SJCRH30 (cell line): ENCODE data around the gene MAGEA10. TPM values are rescaled to one million over a fixed set of nuclear protein-coding genes. Genes with fewer than 3 reads are reported as not detected.
"Not testable (repeated sequence)": the region's sequence is repeated elsewhere in the genome, so short reads cannot be mapped to it uniquely, and the experiment has no call there.

Experiments used
- DNase-seq, 2 experiments: peaks; one replicate each; pipeline ENCODE4 v3.0.0-alpha.2; 2015 to 2020
- H3K27ac ChIP-seq: fragments of 250-450 bp; sonication (Bioruptor Pico); 2 replicates; pipeline ENCODE4 v1.5.1; 2020; ENCODE audit warnings: mild to moderate bottlenecking, moderate library complexity
- H3K27me3 ChIP-seq: fragments of 250-450 bp; sonication (Bioruptor Pico); 2 replicates; pipeline ENCODE4 v1.5.1; 2020; ENCODE audit warnings: mild to moderate bottlenecking, moderate library complexity
- H3K36me3 ChIP-seq: fragments of 250-450 bp; sonication (Bioruptor Pico); 2 replicates; pipeline ENCODE4 v1.5.1; 2020; ENCODE audit warnings: mild to moderate bottlenecking, moderate library complexity
- H3K4me1 ChIP-seq: fragments of 250-450 bp; sonication (Bioruptor Pico); 2 replicates; pipeline ENCODE4 v1.5.1; 2020; ENCODE audit warnings: mild to moderate bottlenecking, moderate library complexity
- H3K4me3 ChIP-seq: fragments of 250-450 bp; sonication (Bioruptor Pico); 2 replicates; pipeline ENCODE4 v1.5.1; 2020; ENCODE audit warnings: mild to moderate bottlenecking, moderate library complexity
- H3K9me3 ChIP-seq: fragments of 250-450 bp; sonication (Bioruptor Pico); replicated peaks from 2 replicates; pipeline ENCODE4 v1.5.1; 2020; ENCODE audit warnings: mild to moderate bottlenecking, moderate library complexity
- total RNA-seq: library from RNA; depleted of rRNA; stranded (reverse); fragments of >200 nt; shearing (Covaris generic); gene quantifications from 2 replicates; pipeline ENCODE4 v1.2.3, GENCODE V29; 2014; rRNA removed

The MAGEA10 gene
- total RNA-seq, 1 experiment from 2014 or later: not detected

DNA sequence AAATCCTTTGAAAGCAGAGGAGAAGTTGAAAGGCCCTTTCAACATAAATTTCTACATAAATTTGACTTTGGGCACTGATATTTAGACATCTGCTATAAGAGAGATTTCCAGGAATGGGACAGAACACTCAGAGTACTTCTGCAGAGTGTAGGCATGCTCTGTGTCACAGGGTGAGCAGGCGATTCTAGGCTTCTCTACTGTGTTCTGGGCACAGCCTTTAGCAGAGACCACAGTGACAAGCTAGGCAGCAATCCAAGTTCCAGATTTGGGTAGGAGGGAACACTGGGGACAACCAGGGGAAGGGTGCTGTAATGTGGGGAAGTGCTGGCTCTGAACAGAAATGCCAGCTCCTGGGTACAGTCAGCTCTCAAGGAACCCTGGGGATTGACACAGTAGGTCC is 6.9 kb downstream of the MAGEA10 start:
- Histone ChIP-seq H3K4me1 (no peaks in the 10 kb centered on the region), H3K27me3 (no peaks in the 10 kb centered on the region), H3K27ac (no peak overlapping the region), H3K4me3 (no peak overlapping the region), H3K9me3 (no peaks in the 10 kb centered on the region), H3K36me3 (no peaks in the 10 kb centered on the region)
- no peak for DNase-seq

DNA sequence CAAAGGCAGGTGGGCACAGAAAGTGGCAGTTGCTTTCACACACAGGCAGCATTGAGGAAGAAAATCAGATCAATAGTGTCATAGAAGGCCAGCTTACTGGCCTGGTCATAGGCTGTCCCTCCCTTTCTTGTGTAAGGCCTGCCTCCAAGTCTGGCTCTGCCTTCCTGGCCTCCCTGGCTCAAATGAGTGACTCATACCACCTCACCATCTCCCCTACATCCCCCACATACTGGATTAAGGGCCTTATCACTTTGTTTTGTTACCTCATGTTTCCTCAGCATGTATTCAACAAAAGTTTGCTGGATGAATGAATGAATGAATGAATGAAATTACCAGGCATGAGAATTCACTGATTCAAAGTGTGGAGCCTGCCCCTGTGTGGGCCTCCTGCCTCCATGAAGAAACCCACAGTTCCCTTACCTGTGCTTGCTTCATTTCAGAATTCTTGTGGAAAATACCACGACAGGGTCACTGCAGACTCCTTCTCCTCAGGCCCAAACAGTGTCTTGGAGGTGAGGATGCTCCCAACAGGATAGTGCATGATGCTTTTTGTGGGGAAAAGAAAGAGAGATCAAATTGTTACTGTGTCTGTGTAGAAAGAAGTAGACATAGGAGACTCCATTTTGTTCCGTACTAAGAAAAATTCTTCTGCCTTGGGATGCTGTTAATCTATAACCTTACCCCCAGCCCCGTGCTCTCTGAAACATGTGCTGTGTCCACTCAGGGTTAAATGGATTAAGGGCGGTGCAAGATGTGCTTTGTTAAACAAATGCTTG is 9.1 kb downstream of the MAGEA10 start:
- H3K27me3 ChIP-seq, H3K4me3 ChIP-seq, H3K9me3 ChIP-seq, H3K4me1 ChIP-seq, DNase-seq, H3K27ac ChIP-seq, H3K36me3 ChIP-seq: not testable (repeated sequence)

DNA sequence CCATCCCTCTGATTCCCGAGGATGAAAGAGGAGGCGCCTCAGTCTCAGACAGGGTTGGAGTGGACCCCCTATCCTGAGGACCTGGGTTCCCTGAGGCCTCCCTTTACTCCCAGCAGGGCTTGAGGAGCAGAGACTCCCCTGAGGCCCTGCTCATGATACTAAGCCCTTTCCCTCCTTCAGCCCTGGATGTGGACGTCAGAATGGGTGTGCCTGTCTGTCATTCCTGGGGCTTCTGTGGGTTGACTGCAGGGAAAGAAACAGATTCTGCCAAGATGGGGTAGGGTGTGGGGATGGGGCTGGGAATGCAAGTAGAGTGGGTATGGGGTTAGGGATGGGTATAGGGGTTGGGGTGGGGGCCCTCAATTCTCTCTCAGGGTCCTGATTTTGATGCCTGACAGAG is 21.1 kb downstream of the MAGEA10 start:
- no peak for DNase-seq
- Histone ChIP-seq H3K36me3 (no peaks in the 10 kb centered on the region), H3K27ac (no peak overlapping the region), H3K27me3 (no peaks in the 10 kb centered on the region), H3K4me3 (no peak overlapping the region), H3K4me1 (no peaks in the 10 kb centered on the region), H3K9me3 (no peaks in the 10 kb centered on the region)

DNA sequence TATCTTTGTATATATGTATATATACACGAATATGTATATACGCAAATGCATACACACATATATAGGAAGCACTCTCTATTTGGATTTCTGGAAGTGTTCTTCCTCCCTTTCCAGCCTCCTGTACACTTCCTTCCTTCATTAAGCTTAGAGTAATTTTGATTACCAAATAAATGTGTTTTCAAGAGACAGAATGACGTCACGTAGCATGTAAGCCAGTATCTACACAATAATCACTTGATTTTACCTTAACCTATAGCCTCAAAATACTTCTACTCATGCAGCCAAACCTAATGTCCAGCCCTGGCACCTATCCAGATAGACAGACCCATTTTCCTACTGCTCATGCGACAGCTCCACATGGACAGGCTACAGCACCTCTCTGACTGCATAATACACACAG is 29.9 kb downstream of the MAGEA10 start:
- no peak overlapping the region for H3K4me3 ChIP-seq
- no peaks in the 10 kb centered on the region for H3K36me3 ChIP-seq
- H3K27me3 ChIP-seq: no peaks in the 10 kb centered on the region
- no peaks in the 10 kb centered on the region; the same call in 1 of the 2 replicates for H3K4me1 ChIP-seq
- no peak for DNase-seq
- H3K27ac ChIP-seq: no peak overlapping the region
- H3K9me3 ChIP-seq: no peaks in the 10 kb centered on the region

DNA sequence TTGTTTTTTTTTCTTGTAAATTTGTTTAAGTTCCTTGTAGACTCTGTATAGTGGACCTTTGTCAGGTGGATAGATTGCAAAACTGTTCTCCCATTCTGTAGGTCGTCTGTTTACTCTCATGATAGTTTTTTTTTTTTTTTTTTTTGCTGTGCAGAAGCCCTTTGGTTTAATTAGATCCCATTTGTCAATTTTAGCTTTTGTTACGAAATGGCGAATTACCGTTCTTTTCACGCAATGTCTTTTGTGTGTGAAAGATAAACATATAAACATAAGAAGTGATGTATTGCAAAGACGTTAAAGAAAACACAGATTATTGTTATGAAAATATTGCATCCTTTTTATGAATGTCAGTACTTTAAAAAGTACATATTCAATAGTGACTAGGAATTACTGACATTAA is 34.5 kb downstream of the MAGEA10 start:
- no peak for DNase-seq
- Histone ChIP-seq H3K4me3 (no peak overlapping the region), H3K36me3 (no peaks in the 10 kb centered on the region), H3K4me1 (peaks cover 13% of the 10 kb centered on the region), H3K9me3 (no peaks in the 10 kb centered on the region), H3K27ac (no peak overlapping the region), H3K27me3 (no peaks in the 10 kb centered on the region)

DNA sequence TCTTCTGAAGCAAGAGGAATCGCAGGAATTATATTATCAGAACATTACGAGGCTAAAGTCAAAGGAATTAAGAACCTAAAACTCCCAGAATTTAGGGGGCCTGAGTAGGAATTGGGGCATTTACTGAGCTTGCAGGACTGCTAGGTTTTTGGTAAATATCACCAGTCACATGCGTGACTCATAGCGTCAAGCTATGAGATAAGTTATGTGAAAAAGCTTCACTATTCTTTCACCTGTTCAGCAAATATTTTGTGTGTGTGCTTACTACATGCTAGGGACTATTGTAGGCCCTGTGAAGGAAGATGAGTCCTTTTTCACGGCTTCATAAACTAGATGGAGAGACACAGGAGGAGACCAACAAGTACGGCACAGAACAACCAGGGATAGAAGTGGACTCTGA is 52.2 kb downstream of the MAGEA10 start:
- Histone ChIP-seq H3K4me3 (no peak overlapping the region), H3K27ac (no peak overlapping the region), H3K27me3 (no peaks in the 10 kb centered on the region), H3K9me3 (no peaks in the 10 kb centered on the region), H3K4me1 (no peaks in the 10 kb centered on the region), H3K36me3 (no peaks in the 10 kb centered on the region)
- DNase-seq: no peak

Other genes with a start within 250 kb of the MAGEA10 start
- gene MAGEA4, start 225.7 kb downstream of the MAGEA10 start, total RNA-seq: not detected in 2 replicates
- 6.4 and 9.6 TPM in 2 replicates for gene GABRE, start 163.9 kb downstream of the MAGEA10 start, total RNA-seq